HAP-1 (cell line): ENCODE results near the gene AHDC1.
"Not testable (repeated sequence)": the region's sequence is repeated elsewhere in the genome, so short reads cannot be mapped to it uniquely, and the experiment has no call there.

ENCODE experiments used
- DNase-seq, 2 experiments: peaks; one replicate each; pipeline ENCODE4 v3.0.0-alpha.2; 2016 to 2020; ENCODE audit warnings: low spot score in 2 of 2
- H3K27me3 ChIP-seq: fragments of 250-450 bp; sonication (Bioruptor Pico); 2 replicates; pipeline ENCODE4 v1.5.1; 2020; ENCODE audit warnings: low read depth, mild to moderate bottlenecking, moderate library complexity
- H3K36me3 ChIP-seq: fragments of 250-450 bp; sonication (Bioruptor Pico); replicated peaks from 2 replicates; pipeline ENCODE4 v1.5.1; 2020; ENCODE audit warnings: mild to moderate bottlenecking
- H3K4me1 ChIP-seq: fragments of 250-450 bp; sonication (Bioruptor Pico); 2 replicates; pipeline ENCODE4 v1.5.1; 2020; ENCODE audit warnings: mild to moderate bottlenecking
- H3K4me3 ChIP-seq: fragments of 250-450 bp; sonication (Bioruptor Pico); 2 replicates; pipeline ENCODE4 v1.5.1; 2020; ENCODE audit warnings: mild to moderate bottlenecking, moderate library complexity
- H3K9me3 ChIP-seq: fragments of 250-450 bp; sonication (Bioruptor Pico); 2 replicates; pipeline ENCODE4 v1.5.1; 2020; ENCODE audit warnings: mild to moderate bottlenecking, moderate library complexity
- in situ Hi-C: fragments of 300-500 bp; cut with MboI; formaldehyde crosslinking; loops from 3 replicates; pipeline ENCODE4 v1.14.3; 2020; ENCODE audit warnings: low sequenced_read_pairs, inconsistent platforms, mixed read lengths

Gene AHDC1

GRCh38 chr1:27549807-27550408 lies 54.0 kb downstream of the AHDC1 start:
- no peak overlapping the region for H3K4me3 ChIP-seq
- H3K9me3 ChIP-seq: no peaks in the 10 kb centered on the region
- in situ Hi-C loops: no loop called here
- H3K36me3 ChIP-seq: no peaks in the 10 kb centered on the region; the same call in 1 of the 2 replicates
- no peak for DNase-seq
- no peaks in the 10 kb centered on the region for H3K4me1 ChIP-seq
- no peaks in the 10 kb centered on the region for H3K27me3 ChIP-seq

GRCh38 chr1:27548858-27549719 lies 54.9 kb downstream of the AHDC1 start:
- in situ Hi-C loops: no loop called here
- no peaks in the 10 kb centered on the region for H3K9me3 ChIP-seq
- no peaks in the 10 kb centered on the region for H3K27me3 ChIP-seq
- DNase-seq: no peak
- no peaks in the 10 kb centered on the region for H3K4me1 ChIP-seq
- H3K4me3 ChIP-seq: no peak overlapping the region
- H3K36me3 ChIP-seq: no peaks in the 10 kb centered on the region; the same call in 1 of the 2 replicates

DNA sequence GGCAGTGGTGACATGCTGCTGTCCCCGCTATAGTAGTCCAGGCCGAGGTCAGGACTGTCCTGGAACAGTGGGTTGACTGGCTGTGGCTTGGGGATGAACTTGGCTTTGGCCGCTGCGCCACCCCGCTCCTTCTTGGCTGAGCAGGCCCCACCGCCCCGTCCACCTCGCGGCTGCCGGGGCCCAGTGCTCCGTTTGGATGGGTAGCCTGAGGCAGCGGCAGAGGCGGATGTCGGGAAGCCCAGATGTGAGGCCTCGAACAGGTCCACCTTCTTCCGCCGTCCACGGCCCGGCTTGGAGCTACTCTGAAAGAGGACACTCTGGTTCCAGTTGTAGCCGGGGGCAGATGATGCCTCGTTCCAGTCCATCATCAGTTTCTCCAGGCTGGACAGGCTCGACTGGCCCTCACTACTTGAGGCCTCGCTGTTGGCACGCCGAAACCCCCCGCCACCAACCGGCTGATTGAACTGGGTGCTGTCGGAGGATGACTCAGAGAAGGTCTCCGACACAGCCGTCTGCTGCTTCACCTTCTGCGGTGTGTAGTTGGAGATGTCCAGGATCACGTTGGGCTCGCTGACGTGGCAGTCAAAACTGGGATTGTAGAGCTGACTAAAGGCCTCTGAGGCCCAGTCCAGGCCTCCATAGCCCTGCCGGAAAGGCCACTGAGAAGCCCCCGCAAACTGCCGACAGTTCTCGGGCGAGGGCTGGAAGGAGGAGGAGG lies 55.6 kb downstream of the AHDC1 start:
- no peaks in the 10 kb centered on the region; the same call in 1 of the 2 replicates for H3K36me3 ChIP-seq
- no peaks in the 10 kb centered on the region for H3K27me3 ChIP-seq
- H3K9me3 ChIP-seq: no peaks in the 10 kb centered on the region
- in situ Hi-C loops: no loop called here
- H3K4me3 ChIP-seq: no peak overlapping the region
- no peak for DNase-seq
- no peaks in the 10 kb centered on the region for H3K4me1 ChIP-seq

DNA sequence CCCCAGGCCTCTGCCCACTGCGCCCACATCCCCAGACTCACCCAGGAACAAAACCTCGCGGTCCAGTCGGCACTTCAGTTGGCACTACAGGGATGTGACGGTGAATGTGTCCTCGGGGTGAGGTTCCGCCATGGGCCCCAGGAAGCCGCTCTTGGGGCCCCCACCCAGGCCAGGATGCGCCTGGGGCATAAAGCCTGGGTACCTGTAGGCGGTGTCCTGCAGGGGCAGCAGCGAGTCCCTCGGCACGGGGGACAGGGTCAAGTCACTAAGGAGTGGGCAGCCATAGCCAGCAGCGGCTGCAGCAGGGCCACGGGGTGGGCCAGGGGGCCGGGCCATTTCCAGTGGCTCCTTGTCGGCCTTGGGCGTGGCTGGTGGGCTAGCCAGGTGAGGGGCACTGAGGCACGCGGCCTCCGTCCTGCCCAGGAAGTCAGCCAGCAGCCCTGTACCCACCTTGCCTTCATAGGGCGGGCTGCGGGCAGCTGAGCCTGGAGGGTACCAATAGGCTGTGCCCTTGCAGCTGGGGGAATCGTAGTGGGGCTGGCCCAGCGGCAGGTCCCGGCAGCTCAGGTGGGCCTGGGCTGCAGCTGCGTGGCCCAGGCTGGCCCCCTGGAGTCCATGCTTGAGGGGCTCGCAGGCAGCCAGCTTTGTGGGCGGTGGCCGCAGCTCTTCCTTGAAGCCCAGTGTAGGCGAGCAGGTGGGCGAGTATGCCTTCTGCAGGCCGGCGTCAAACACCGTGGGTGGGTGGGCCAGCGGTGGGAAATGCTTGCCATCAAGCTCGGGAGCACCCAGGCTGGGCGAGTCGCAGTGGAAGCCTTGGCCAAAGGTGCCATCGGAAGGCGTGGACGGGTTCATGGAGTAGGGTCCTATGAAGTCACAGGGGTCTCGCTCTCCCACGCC lies 56.5 kb downstream of the AHDC1 start:
- no peak overlapping the region for H3K4me3 ChIP-seq
- no peaks in the 10 kb centered on the region for H3K9me3 ChIP-seq
- no peaks in the 10 kb centered on the region for H3K4me1 ChIP-seq
- no peak for DNase-seq
- H3K27me3 ChIP-seq: no peaks in the 10 kb centered on the region
- no peaks in the 10 kb centered on the region; the same call in 1 of the 2 replicates for H3K36me3 ChIP-seq
- in situ Hi-C loops: no loop called here

DNA sequence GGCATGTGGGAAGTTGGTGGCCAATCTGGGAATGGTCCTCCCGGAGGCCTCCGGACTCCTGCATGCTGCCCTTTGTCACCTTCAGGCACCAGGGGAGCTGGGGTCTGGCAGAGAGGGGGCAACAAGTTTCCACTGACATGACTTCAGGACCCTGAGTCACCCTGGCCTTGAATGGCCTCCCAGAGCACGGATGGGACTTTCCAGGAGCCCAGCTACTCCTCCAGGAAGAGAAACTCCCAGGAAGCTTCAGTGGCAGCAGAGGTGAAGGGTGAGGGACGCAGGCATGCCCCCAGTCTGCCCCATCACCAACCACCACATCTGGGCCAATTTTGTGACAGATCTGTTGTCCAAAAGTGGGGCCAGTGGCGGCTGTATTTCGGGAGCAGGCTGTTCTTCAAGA lies 58.1 kb downstream of the AHDC1 start:
- H3K36me3 ChIP-seq: no peaks in the 10 kb centered on the region; the same call in 1 of the 2 replicates
- no peak overlapping the region for H3K4me3 ChIP-seq
- no peaks in the 10 kb centered on the region for H3K4me1 ChIP-seq
- in situ Hi-C loops: no loop called here
- H3K9me3 ChIP-seq: no peaks in the 10 kb centered on the region
- DNase-seq: no peak
- no peaks in the 10 kb centered on the region for H3K27me3 ChIP-seq

DNA sequence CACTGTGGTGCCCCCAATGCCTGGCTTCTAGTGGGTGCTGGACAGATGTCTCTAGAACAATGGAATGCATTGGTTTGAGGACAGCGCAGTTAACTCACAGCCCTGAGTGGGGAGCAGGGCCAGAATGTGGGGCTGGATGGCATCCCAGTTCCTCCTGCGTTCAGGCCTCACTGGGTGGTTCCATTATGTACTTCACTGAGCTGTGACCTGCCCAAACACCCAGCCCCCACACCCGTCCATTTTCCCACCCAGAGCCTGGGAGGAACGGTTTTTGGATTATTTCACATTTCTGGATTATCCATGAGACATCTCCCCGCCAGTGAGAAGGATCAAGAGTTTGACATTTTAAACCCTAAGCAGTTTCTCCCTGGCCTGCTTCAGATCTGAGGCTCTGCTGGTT lies 58.7 kb downstream of the AHDC1 start:
- in situ Hi-C loops: no loop called here
- H3K9me3 ChIP-seq: no peaks in the 10 kb centered on the region
- DNase-seq: no peak
- no peak overlapping the region for H3K4me3 ChIP-seq
- H3K4me1 ChIP-seq: no peaks in the 10 kb centered on the region
- H3K36me3 ChIP-seq: no peaks in the 10 kb centered on the region
- H3K27me3 ChIP-seq: no peaks in the 10 kb centered on the region

DNA sequence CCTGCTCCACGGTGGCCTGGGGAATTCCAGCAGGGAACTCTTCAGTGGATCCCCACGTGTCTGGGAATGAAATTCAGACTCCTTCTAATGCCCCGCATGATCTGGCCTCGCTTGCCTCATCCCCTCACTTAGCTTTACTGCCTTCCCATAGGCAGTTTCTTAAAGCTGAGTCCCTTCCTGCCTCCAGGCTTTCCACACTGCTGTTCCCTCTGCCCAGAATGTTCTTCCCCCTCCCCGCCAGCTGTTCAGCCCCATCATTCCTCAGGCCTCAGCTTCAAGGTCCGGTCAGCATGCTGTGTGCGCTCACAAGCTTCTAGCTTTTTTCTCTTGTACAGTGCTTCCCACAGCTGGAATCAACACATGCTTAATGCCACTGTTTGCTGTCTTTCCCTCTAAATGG lies 59.1 kb downstream of the AHDC1 start:
- no peak overlapping the region for H3K4me3 ChIP-seq
- no peaks in the 10 kb centered on the region for H3K9me3 ChIP-seq
- in situ Hi-C loops: no loop called here
- H3K4me1 ChIP-seq: no peaks in the 10 kb centered on the region
- no peaks in the 10 kb centered on the region for H3K27me3 ChIP-seq
- no peak for DNase-seq
- H3K36me3 ChIP-seq: no peaks in the 10 kb centered on the region

DNA sequence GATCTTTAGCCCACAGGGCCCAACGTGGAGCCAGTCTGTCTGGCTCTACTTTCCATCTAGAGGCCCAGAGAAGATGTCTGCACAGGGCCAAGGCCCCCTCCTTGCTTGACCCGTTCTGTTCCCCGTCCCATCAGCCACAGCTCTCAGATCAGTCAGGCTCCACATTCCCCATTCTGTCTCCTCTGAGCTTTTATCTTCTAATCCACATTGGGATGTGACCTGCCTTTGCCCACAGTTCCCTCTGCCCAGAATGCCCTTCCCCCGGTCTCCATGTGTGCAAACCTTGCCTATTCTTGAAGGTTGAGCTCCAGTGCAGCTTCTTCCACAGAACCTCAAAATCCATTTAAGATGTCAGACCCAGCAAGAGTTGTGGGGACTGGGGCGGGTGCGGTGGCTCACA lies 60.7 kb downstream of the AHDC1 start:
- no peak for DNase-seq

GRCh38 chr1:27542463-27543273 lies 61.3 kb downstream of the AHDC1 start:
- in situ Hi-C loops: no loop called here
- H3K4me3 ChIP-seq: no peak overlapping the region
- no peaks in the 10 kb centered on the region for H3K9me3 ChIP-seq
- no peak for DNase-seq
- H3K27me3 ChIP-seq: no peaks in the 10 kb centered on the region
- no peaks in the 10 kb centered on the region for H3K4me1 ChIP-seq
- no peaks in the 10 kb centered on the region for H3K36me3 ChIP-seq

More for the DNA sequence above, 60.7 kb downstream of the AHDC1 start:
- no peaks in the 10 kb centered on the region for H3K36me3 ChIP-seq
- no peak overlapping the region for H3K4me3 ChIP-seq
- H3K9me3 ChIP-seq: no peaks in the 10 kb centered on the region
- no peaks in the 10 kb centered on the region for H3K4me1 ChIP-seq
- in situ Hi-C loops: no loop called here
- no peaks in the 10 kb centered on the region for H3K27me3 ChIP-seq

- Histone ChIP-seq H3K4me3 (no peak overlapping the region), H3K9me3 (no peaks in the 10 kb centered on the region), H3K4me1 (peaks cover 5% of the 10 kb centered on the region), H3K36me3 (no peaks in the 10 kb centered on the region), H3K27me3 (no peaks in the 10 kb centered on the region)
- DNase-seq: no peak
- in situ Hi-C loops: no loop called here
Measured at GRCh38 chr1:27539901-27540861, 63.8 kb downstream of the AHDC1 start.

DNA sequence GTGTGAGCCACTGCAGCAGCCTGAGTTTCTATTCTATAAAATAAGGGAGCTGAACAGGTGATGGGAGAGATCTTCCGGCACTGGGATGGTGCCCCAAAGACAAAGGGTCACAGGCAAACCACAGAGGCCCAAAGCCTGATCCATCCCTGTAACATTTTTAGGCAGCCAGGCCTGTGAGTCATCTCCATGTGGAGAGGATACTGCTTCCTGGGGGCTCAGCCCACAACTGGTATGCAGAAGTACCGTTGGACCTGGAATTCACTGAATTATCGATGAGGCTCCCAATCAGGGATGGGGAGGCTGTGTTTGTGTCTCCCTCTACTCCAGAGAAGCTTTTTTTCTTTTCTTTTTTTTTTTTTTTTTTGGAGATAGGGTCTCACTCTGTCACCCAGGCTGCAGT lies 65.2 kb downstream of the AHDC1 start:
- Histone ChIP-seq H3K4me1 (peaks cover 5% of the 10 kb centered on the region), H3K9me3 (no peaks in the 10 kb centered on the region), H3K4me3 (no peak overlapping the region), H3K36me3 (no peaks in the 10 kb centered on the region), H3K27me3 (no peaks in the 10 kb centered on the region)
- in situ Hi-C loops: no loop called here
- DNase-seq: no peak

DNA sequence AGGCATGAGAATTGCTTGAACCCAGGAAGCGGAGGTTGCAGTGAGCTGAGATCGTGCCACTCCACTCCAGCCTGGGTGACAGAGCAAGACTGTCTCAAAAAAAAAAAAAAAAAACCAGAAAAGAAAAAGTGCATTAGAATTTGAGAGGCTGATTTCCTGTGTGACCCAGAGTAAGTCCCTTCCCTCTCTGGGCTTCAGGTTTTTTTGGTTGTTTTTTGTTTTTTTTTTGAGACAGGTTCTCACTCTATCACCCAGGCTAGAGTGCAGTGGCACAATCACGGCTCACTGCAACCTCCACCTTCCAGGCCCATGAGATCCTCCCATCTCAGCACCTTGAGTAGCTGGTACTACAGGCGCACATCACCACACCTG lies 65.7 kb downstream of the AHDC1 start:
- H3K4me1 ChIP-seq, in situ Hi-C loops, H3K9me3 ChIP-seq, H3K36me3 ChIP-seq, DNase-seq, H3K4me3 ChIP-seq, H3K27me3 ChIP-seq: not testable (repeated sequence)
